Panc1 (cell line): Measurements from ENCODE around the gene ERCC2. TPM values are rescaled to one million over a fixed set of nuclear protein-coding genes. Genes with fewer than 3 reads are reported as not detected.

Experiments used
- ATAC-seq: fragments of 200-7000 bp; cut with Tn5 transposase; 2 replicates; pipeline ENCODE4 v1.9.1; 2020; ENCODE audit warnings: mild to moderate bottlenecking, moderate library complexity
- BruUV-seq: library from RNA; stranded (reverse); fragments of 400-500 nt; replicated peaks from 2 replicates; lab custom pipeline; 2021; lab: Mats Ljungman, UMichigan
- CTCF ChIA-PET: fragments of 300-600 bp; sonication (Branson Sonifier 250); formaldehyde crosslinking; loops from one replicate; lab custom pipeline; 2022; ENCODE audit warnings: antibody characterized with exemption; lab: Charles Lee
- POLR2A ChIA-PET: fragments of 300-600 bp; sonication (Branson Sonifier 250); formaldehyde crosslinking; loops from one replicate; lab custom pipeline; 2022; ENCODE audit warnings: antibody characterized with exemption; lab: Charles Lee
- DNase-seq: peaks from one replicate; pipeline ENCODE4 v3.0.0-alpha.2; 2010; ENCODE audit warnings: low read depth, low spot score
- H3K27ac ChIP-seq: 2 replicates; pipeline ENCODE4 v1.5.1; 2011; ENCODE audit warnings: mild to moderate bottlenecking, low read length, inconsistent platforms
- H3K27me3 ChIP-seq: fragments of 200-500 bp; sonication (Bioruptor generic); 2 replicates; pipeline ENCODE4 v1.6.0; 2014; ENCODE audit warnings: low read length, inconsistent platforms; ENCODE audit not compliant: control insufficient read depth, insufficient read depth
- H3K36me3 ChIP-seq: fragments of 200-500 bp; sonication (Bioruptor generic); 2 replicates; pipeline ENCODE4 v1.5.1; 2014; ENCODE audit warnings: inconsistent platforms, mild to moderate bottlenecking, low read length, moderate library complexity; ENCODE audit not compliant: control insufficient read depth, insufficient read depth
- H3K4me1 ChIP-seq: 2 replicates; pipeline ENCODE4 v1.5.1; 2011; ENCODE audit warnings: inconsistent platforms, mild to moderate bottlenecking, low read length, moderate library complexity; ENCODE audit not compliant: control insufficient read depth, insufficient read depth
- H3K4me3 ChIP-seq, 2 experiments: 2 replicates each; pipeline ENCODE4 v1.5.1; 2011 to 2012; ENCODE audit warnings: low read depth in 2 of 2, low read length in 2 of 2, mild to moderate bottlenecking in 2 of 2, inconsistent platforms in 1 of 2, moderate library complexity in 1 of 2
- H3K9me3 ChIP-seq: fragments of 200-500 bp; sonication (Bioruptor generic); 2 replicates; pipeline ENCODE4 v1.5.1; 2014; ENCODE audit warnings: low read depth, mild to moderate bottlenecking, inconsistent platforms, low read length, moderate library complexity; ENCODE audit not compliant: control insufficient read depth, insufficient read depth
- CTCF ChIP-seq: fragments of 450-650 bp; IDR thresholded peaks from 2 replicates; pipeline ENCODE4 v1.5.1; 2017; ENCODE audit warnings: mild to moderate bottlenecking
- POLR2AphosphoS5 ChIP-seq: IDR thresholded peaks from 2 replicates; pipeline ENCODE4 v1.6.1; 2012; ENCODE audit warnings: mild to moderate bottlenecking, low read depth, low read length, moderate library complexity
- REST ChIP-seq, 2 experiments: IDR thresholded peaks; 2 replicates each; pipeline ENCODE4 v1.6.1; 2011 to 2012; ENCODE audit warnings: low read depth in 2 of 2, control low read depth in 1 of 2, low read length in 1 of 2, mild to moderate bottlenecking in 1 of 2, moderate library complexity in 1 of 2; ENCODE audit not compliant: insufficient read depth in 1 of 2
- SIN3A ChIP-seq: IDR thresholded peaks from 2 replicates; pipeline ENCODE4 v1.6.1; 2012; ENCODE audit warnings: low read depth, mild to moderate bottlenecking, low read length, moderate library complexity, borderline replicate concordance; ENCODE audit not compliant: insufficient read depth
- TCF7L2 ChIP-seq: IDR thresholded peaks from 2 replicates; pipeline ENCODE4 v1.6.1; 2011; ENCODE audit warnings: mild to moderate bottlenecking, low read depth, low read length, inconsistent platforms
- in situ Hi-C: cut with HindIII; loops from 2 replicates; pipeline ENCODE4 v1.10.0; 2016; ENCODE audit warnings: low sequenced_read_pairs, low pct_unique_long_range_greater_than_20kb
- intact Hi-C: fragments of 100-400 bp; cut with micrococcal nuclease; formaldehyde crosslinking; loops from one replicate; pipeline ENCODE4 v1.10.0; 2022; ENCODE audit not compliant: unreplicated experiment
- total RNA-seq: library from RNA; stranded (reverse); gene quantifications from one replicate; pipeline ENCODE4 v1.2.1, GENCODE V29; 2021; ENCODE audit not compliant: unreplicated experiment

The ERCC2 gene
- total RNA-seq, 1 experiment from 2014 or later: 32.5 TPM

GRCh38 chr19:45417151-45417550 lies 46.8 kb upstream of the ERCC2 start:
- H3K9me3 ChIP-seq: no peaks in the 10 kb centered on the region
- CTCF ChIA-PET: no interaction called here
- TF ChIP-seq REST (IDR thresholded peaks at IDR 0.05; ENCODE audit: insufficient read depth in 1 of 2, low read depth in 2 of 2, low read length in 1 of 2): no peak
- TF ChIP-seq SIN3A: no peak
- TF ChIP-seq CTCF: no peak
- no peak for TF ChIP-seq POLR2AphosphoS5
- no peak for TF ChIP-seq TCF7L2
- H3K4me3 ChIP-seq: no peak overlapping the region
- H3K27ac ChIP-seq: no peak overlapping the region
- POLR2A ChIA-PET: no interaction called here
- intact Hi-C loops: no loop called here
- H3K4me1 ChIP-seq: peaks cover 3% of the 10 kb centered on the region; the same call in 1 of the 2 replicates
- no peaks in the 10 kb centered on the region for H3K27me3 ChIP-seq
- ATAC-seq (no peak), DNase-seq (no peak)
- in situ Hi-C loops: no loop called here
- no peaks in the 10 kb centered on the region; the same call in 1 of the 2 replicates for H3K36me3 ChIP-seq
- no TSS peak for BruUV-seq

GRCh38 chr19:45414468-45414867 lies 44.1 kb upstream of the ERCC2 start:
- intact Hi-C loops (no loop called here), in situ Hi-C loops (no loop called here)
- no peaks in the 10 kb centered on the region for H3K9me3 ChIP-seq
- no peak overlapping the region for H3K4me3 ChIP-seq
- TF ChIP-seq TCF7L2: no peak
- TF ChIP-seq SIN3A: no peak
- TF ChIP-seq POLR2AphosphoS5: no peak
- TF ChIP-seq REST (IDR thresholded peaks at IDR 0.05; ENCODE audit: insufficient read depth in 1 of 2, low read depth in 2 of 2, low read length in 1 of 2): no peak
- H3K4me1 ChIP-seq: no peaks in the 10 kb centered on the region
- H3K36me3 ChIP-seq: no peaks in the 10 kb centered on the region; the same call in 1 of the 2 replicates
- no peak overlapping the region for H3K27ac ChIP-seq
- ATAC-seq: no peak
- ChIA-PET CTCF (no interaction called here), POLR2A (no interaction called here)
- DNase-seq: no peak
- no peaks in the 10 kb centered on the region for H3K27me3 ChIP-seq
- BruUV-seq: no TSS peak
